WTC11 (cell line): ENCODE measurements around the gene OTOG. TPM values are rescaled to one million over a fixed set of nuclear protein-coding genes. Genes with fewer than 3 reads are reported as not detected.

ENCODE experiments used
- ATAC-seq: fragments of 200-7000 bp; cut with Tn5 transposase; 2 replicates; pipeline ENCODE4 v1.10.0; 2021; ENCODE audit warnings: mild to moderate bottlenecking, moderate library complexity
- CTCF ChIA-PET: fragments of 300-600 bp; sonication (Branson Sonifier 250); formaldehyde crosslinking; loops from one replicate; lab custom pipeline; 2021; ENCODE audit warnings: antibody characterized with exemption; lab: Charles Lee
- POLR2A ChIA-PET: fragments of 350-600 bp; sonication (Branson Sonifier 250); formaldehyde crosslinking; loops from one replicate; lab custom pipeline; 2021; ENCODE audit warnings: antibody characterized with exemption; lab: Charles Lee
- DNase-seq: peaks from one replicate; pipeline ENCODE4 v3.0.0; 2021; ENCODE audit warnings: low spot score
- H3K27ac Mint-ChIP-seq: 2 replicates; pipeline ENCODE4 v1.8.0; 2021; ENCODE audit warnings: mixed read lengths
- H3K27me3 Mint-ChIP-seq: 2 replicates; pipeline ENCODE4 v1.8.0; 2021; ENCODE audit warnings: low read depth, mild to moderate bottlenecking, moderate library complexity, mixed read lengths
- H3K36me3 Mint-ChIP-seq: 2 replicates; pipeline ENCODE4 v1.8.0; 2021; ENCODE audit warnings: mixed read lengths
- H3K4me1 Mint-ChIP-seq: 2 replicates; pipeline ENCODE4 v1.8.0; 2022; ENCODE audit warnings: mixed read lengths
- H3K4me3 Mint-ChIP-seq: 2 replicates; pipeline ENCODE4 v1.8.0; 2021; ENCODE audit warnings: mild to moderate bottlenecking, moderate library complexity, mixed read lengths
- H3K9me3 Mint-ChIP-seq: 2 replicates; pipeline ENCODE4 v1.8.0; 2021; ENCODE audit warnings: mixed read lengths
- CBFB ChIP-seq: sonication (generic); formaldehyde crosslinking; IDR thresholded peaks from 2 replicates; pipeline ENCODE4 v1.8.1; 2022; ENCODE audit warnings: mild to moderate bottlenecking, low read depth, missing genetic modification reagents
- ELF4 ChIP-seq: sonication (generic); formaldehyde crosslinking; IDR thresholded peaks from 2 replicates; pipeline ENCODE4 v1.8.1; 2022; ENCODE audit warnings: low read depth, mild to moderate bottlenecking, moderate library complexity, missing genetic modification reagents
- ESRRA ChIP-seq: sonication (generic); formaldehyde crosslinking; IDR thresholded peaks from 2 replicates; pipeline ENCODE4 v1.8.1; 2022; ENCODE audit warnings: mild to moderate bottlenecking, missing genetic modification reagents, borderline replicate concordance
- FOXJ3 ChIP-seq: sonication (generic); formaldehyde crosslinking; IDR thresholded peaks from 2 replicates; pipeline ENCODE4 v1.9.0; 2021; ENCODE audit warnings: missing genetic modification reagents, mild to moderate bottlenecking, borderline replicate concordance
- FOXP1 ChIP-seq: sonication (generic); formaldehyde crosslinking; IDR thresholded peaks from 2 replicates; pipeline ENCODE4 v1.8.0; 2022; ENCODE audit warnings: missing genetic modification reagents, mild to moderate bottlenecking, moderate library complexity, borderline replicate concordance
- GRHL2 ChIP-seq: fragments of 250-450 bp; sonication (Bioruptor Pico); IDR thresholded peaks from 2 replicates; pipeline ENCODE4 v1.8.0; 2022; ENCODE audit warnings: mild to moderate bottlenecking, moderate library complexity; ENCODE audit not compliant: insufficient replicate concordance, severe bottlenecking
- JAZF1 ChIP-seq: fragments of 250-450 bp; sonication (Bioruptor Pico); IDR thresholded peaks from 2 replicates; pipeline ENCODE4 v1.9.0; 2021; ENCODE audit warnings: moderate library complexity, mild to moderate bottlenecking, inconsistent platforms
- JUN ChIP-seq: sonication (generic); formaldehyde crosslinking; IDR thresholded peaks from 2 replicates; pipeline ENCODE4 v1.8.0; 2023; ENCODE audit warnings: mild to moderate bottlenecking, missing genetic modification reagents
- KAT7 ChIP-seq: sonication (generic); formaldehyde crosslinking; IDR thresholded peaks from 2 replicates; pipeline ENCODE4 v1.8.1; 2023; ENCODE audit warnings: missing genetic modification reagents, mild to moderate bottlenecking, borderline replicate concordance
- NFE2L1 ChIP-seq: sonication (generic); formaldehyde crosslinking; IDR thresholded peaks from 2 replicates; pipeline ENCODE4 v1.8.1; 2023; ENCODE audit warnings: missing genetic modification reagents
- NFYB ChIP-seq: sonication (generic); formaldehyde crosslinking; conservative IDR thresholded peaks from 2 replicates; pipeline ENCODE4 v1.8.0; 2022; ENCODE audit warnings: low read depth, missing genetic modification reagents
- NR1H2 ChIP-seq: sonication (generic); formaldehyde crosslinking; IDR thresholded peaks from 2 replicates; pipeline ENCODE4 v1.9.0; 2021; ENCODE audit warnings: mild to moderate bottlenecking, moderate library complexity, missing genetic modification reagents
- NR2C2 ChIP-seq: sonication (generic); formaldehyde crosslinking; IDR thresholded peaks from 2 replicates; pipeline ENCODE4 v1.8.0; 2022; ENCODE audit warnings: mild to moderate bottlenecking, missing genetic modification reagents
- NR3C1 ChIP-seq: sonication (generic); formaldehyde crosslinking; conservative IDR thresholded peaks from 2 replicates; pipeline ENCODE4 v1.8.1; 2023; ENCODE audit warnings: low read depth, mild to moderate bottlenecking, missing genetic modification reagents
- PREB ChIP-seq: sonication (generic); formaldehyde crosslinking; IDR thresholded peaks from 2 replicates; pipeline ENCODE4 v1.8.1; 2022; ENCODE audit warnings: mild to moderate bottlenecking, missing genetic modification reagents, moderate library complexity, borderline replicate concordance
- RORB ChIP-seq: fragments of 250-450 bp; sonication (Bioruptor Pico); IDR thresholded peaks from 2 replicates; pipeline ENCODE4 v1.9.0; 2021; ENCODE audit warnings: mild to moderate bottlenecking
- TCF7 ChIP-seq: sonication (generic); formaldehyde crosslinking; IDR thresholded peaks from 2 replicates; pipeline ENCODE4 v1.8.0; 2022; ENCODE audit warnings: mild to moderate bottlenecking, low read depth, missing genetic modification reagents, moderate library complexity
- TP53 ChIP-seq: sonication (generic); formaldehyde crosslinking; IDR thresholded peaks from 2 replicates; pipeline ENCODE4 v1.8.1; 2023; ENCODE audit warnings: mild to moderate bottlenecking, missing genetic modification reagents
- ZNF317 ChIP-seq: sonication (generic); formaldehyde crosslinking; IDR thresholded peaks from 2 replicates; pipeline ENCODE4 v1.8.1; 2023; ENCODE audit warnings: low read depth, mild to moderate bottlenecking, moderate library complexity, missing genetic modification reagents, borderline replicate concordance
- ZNF512 ChIP-seq: sonication (generic); formaldehyde crosslinking; IDR thresholded peaks from 2 replicates; pipeline ENCODE4 v1.8.1; 2022; ENCODE audit warnings: missing genetic modification reagents, borderline replicate concordance
- total RNA-seq: library from RNA; stranded (reverse); gene quantifications from 3 replicates; pipeline ENCODE4 v1.2.3, GENCODE V29; 2021
- TF ChIP-seq, protein P1 (sequence below): sonication (generic); formaldehyde crosslinking; IDR thresholded peaks from 2 replicates; pipeline ENCODE4 v1.8.1; 2023; ENCODE audit warnings: mild to moderate bottlenecking, missing genetic modification reagents
- TF ChIP-seq, protein P2 (sequence below): sonication (generic); formaldehyde crosslinking; IDR thresholded peaks from 2 replicates; pipeline ENCODE4 v1.8.1; 2022; ENCODE audit warnings: low read depth, mild to moderate bottlenecking, moderate library complexity, missing genetic modification reagents, borderline replicate concordance
- TF ChIP-seq, protein P3 (sequence below): sonication (generic); formaldehyde crosslinking; IDR thresholded peaks from 2 replicates; pipeline ENCODE4 v1.8.1; 2022; ENCODE audit warnings: low read depth, missing genetic modification reagents, borderline replicate concordance
- TF ChIP-seq, protein P4 (sequence below): sonication (generic); formaldehyde crosslinking; IDR thresholded peaks from 2 replicates; pipeline ENCODE4 v1.8.0; 2022; ENCODE audit warnings: mild to moderate bottlenecking, missing genetic modification reagents

Gene OTOG
- total RNA-seq, 1 experiment from 2014 or later: 1.4 TPM

GRCh38 chr11:17514476-17514875, 32.6 kb upstream of the OTOG start:
- TF ChIP-seq NFYB (no peak), ESRRA (CRISPR knock-in tag) (no peak), FOXP1 (CRISPR knock-in tag) (no peak), ZNF317 (CRISPR knock-in tag) (no peak), FOXJ3 (CRISPR knock-in tag) (no peak), GRHL2 (CRISPR knock-in tag) (no peak), NFE2L1 (CRISPR knock-in tag) (no peak), KAT7 (no peak), JAZF1 (CRISPR knock-in tag) (no peak), ZNF512 (CRISPR knock-in tag) (no peak), TP53 (no peak), NR3C1 (CRISPR knock-in tag) (no peak)
- TF ChIP-seq, all 79 proteins: peak for 0
- ChIA-PET POLR2A (interaction anchor here (0.6 kb wide), 1 partner anchor 123 kb away, joined by 3 read pairs; no protein-coding TSS in a partner anchor), CTCF (interaction anchor here (1.7 to 13.3 kb wide), 3 partner anchors 13 to 130 kb away, joined by 7 to 120 read pairs (median 13); no protein-coding TSS in a partner anchor)
- DNase-seq (no peak), ATAC-seq (no peak)
- H3K4me1 Mint-ChIP-seq: peaks cover 27% of the 10 kb centered on the region
- no peaks in the 10 kb centered on the region; the same call in 1 of the 2 replicates for H3K27me3 Mint-ChIP-seq
- no peak overlapping the region for H3K4me3 Mint-ChIP-seq
- no peaks in the 10 kb centered on the region for H3K9me3 Mint-ChIP-seq
- no peaks in the 10 kb centered on the region for H3K36me3 Mint-ChIP-seq
- H3K27ac Mint-ChIP-seq: no peak overlapping the region

DNA sequence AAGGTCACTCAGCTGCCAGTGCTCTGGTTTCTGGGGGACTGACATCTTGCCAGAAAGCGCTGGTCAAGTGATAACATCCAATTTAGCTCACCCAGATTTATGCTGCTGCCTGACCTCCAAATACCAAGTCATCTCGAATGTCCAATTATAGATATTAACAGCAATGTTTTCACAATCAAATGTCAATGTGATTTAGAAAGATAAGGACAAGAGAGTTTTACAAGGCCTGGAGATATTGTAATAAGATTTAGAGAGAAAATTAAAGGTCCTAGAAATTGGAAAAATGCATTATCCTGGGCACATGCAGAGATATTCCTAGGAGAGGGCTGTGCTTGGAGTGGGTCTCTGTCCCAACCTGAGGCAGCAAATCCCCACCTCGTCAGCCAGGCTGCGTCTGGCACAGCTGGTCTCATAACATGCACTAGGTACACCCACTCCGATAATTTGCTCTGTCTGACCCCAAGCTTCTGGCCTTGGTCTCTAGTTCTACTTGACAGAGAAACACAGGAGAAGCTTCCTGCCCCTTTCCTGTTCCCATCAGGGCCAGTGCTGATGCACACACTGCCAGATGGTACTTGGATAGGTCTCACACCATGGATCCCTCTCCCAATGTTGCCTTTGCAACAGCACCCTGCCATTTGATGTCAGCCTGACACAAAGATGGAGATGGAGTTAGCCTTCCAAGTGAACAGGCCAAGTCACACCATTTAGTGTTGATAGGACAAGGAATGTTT, 31.4 kb upstream of the OTOG start:
- Mint-ChIP-seq H3K27me3 (no peaks in the 10 kb centered on the region; the same call in 1 of the 2 replicates), H3K27ac (no peak overlapping the region), H3K9me3 (no peaks in the 10 kb centered on the region), H3K4me1 (peaks cover 29% of the 10 kb centered on the region), H3K36me3 (peaks cover 3% of the 10 kb centered on the region), H3K4me3 (no peak overlapping the region)
- ChIA-PET CTCF (interaction anchor here (3.2 to 13.3 kb wide), 3 partner anchors 12 to 129 kb away, joined by 12 to 127 read pairs (median 120); no protein-coding TSS in a partner anchor), POLR2A (no interaction called here)
- no peak for ATAC-seq
- DNase-seq: no peak
- TF ChIP-seq JUN (CRISPR knock-in tag) (no peak), NR1H2 (CRISPR knock-in tag) (no peak), PREB (CRISPR knock-in tag) (no peak), ELF4 (CRISPR knock-in tag) (no peak), ESRRA (CRISPR knock-in tag) (no peak), CBFB (CRISPR knock-in tag) (no peak), ZNF512 (CRISPR knock-in tag) (no peak), TP53 (no peak), RORB (no peak), TCF7 (CRISPR knock-in tag) (no peak), NR2C2 (CRISPR knock-in tag) (no peak)
- TF ChIP-seq, protein P1, sequence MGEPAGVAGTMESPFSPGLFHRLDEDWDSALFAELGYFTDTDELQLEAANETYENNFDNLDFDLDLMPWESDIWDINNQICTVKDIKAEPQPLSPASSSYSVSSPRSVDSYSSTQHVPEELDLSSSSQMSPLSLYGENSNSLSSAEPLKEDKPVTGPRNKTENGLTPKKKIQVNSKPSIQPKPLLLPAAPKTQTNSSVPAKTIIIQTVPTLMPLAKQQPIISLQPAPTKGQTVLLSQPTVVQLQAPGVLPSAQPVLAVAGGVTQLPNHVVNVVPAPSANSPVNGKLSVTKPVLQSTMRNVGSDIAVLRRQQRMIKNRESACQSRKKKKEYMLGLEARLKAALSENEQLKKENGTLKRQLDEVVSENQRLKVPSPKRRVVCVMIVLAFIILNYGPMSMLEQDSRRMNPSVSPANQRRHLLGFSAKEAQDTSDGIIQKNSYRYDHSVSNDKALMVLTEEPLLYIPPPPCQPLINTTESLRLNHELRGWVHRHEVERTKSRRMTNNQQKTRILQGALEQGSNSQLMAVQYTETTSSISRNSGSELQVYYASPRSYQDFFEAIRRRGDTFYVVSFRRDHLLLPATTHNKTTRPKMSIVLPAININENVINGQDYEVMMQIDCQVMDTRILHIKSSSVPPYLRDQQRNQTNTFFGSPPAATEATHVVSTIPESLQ: no peak
- TF ChIP-seq, protein P2, sequence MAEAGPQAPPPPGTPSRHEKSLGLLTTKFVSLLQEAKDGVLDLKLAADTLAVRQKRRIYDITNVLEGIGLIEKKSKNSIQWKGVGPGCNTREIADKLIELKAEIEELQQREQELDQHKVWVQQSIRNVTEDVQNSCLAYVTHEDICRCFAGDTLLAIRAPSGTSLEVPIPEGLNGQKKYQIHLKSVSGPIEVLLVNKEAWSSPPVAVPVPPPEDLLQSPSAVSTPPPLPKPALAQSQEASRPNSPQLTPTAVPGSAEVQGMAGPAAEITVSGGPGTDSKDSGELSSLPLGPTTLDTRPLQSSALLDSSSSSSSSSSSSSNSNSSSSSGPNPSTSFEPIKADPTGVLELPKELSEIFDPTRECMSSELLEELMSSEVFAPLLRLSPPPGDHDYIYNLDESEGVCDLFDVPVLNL (CRISPR knock-in tag): no peak
- TF ChIP-seq, protein P3, sequence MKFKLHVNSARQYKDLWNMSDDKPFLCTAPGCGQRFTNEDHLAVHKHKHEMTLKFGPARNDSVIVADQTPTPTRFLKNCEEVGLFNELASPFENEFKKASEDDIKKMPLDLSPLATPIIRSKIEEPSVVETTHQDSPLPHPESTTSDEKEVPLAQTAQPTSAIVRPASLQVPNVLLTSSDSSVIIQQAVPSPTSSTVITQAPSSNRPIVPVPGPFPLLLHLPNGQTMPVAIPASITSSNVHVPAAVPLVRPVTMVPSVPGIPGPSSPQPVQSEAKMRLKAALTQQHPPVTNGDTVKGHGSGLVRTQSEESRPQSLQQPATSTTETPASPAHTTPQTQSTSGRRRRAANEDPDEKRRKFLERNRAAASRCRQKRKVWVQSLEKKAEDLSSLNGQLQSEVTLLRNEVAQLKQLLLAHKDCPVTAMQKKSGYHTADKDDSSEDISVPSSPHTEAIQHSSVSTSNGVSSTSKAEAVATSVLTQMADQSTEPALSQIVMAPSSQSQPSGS (CRISPR knock-in tag): no peak
- TF ChIP-seq, protein P4, sequence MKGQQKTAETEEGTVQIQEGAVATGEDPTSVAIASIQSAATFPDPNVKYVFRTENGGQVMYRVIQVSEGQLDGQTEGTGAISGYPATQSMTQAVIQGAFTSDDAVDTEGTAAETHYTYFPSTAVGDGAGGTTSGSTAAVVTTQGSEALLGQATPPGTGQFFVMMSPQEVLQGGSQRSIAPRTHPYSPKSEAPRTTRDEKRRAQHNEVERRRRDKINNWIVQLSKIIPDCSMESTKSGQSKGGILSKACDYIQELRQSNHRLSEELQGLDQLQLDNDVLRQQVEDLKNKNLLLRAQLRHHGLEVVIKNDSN: no peak
